HEK293T (cell line): ENCODE measurements around the gene SUPT16H.
A peak's percentile ranks its signal among the peaks of the same experiment; 100 is the strongest.

ENCODE experiments used
- CTCF ChIA-PET: fragments of 350-600 bp; formaldehyde crosslinking; extraction: SDS; loops from one replicate; lab custom pipeline; 2021; ENCODE audit warnings: antibody characterized with exemption, inconsistent platforms; lab: Yijun Ruan, JAX
- POLR2A ChIA-PET: fragments of 350-600 bp; formaldehyde crosslinking; extraction: SDS; loops from one replicate; lab custom pipeline; 2020; ENCODE audit warnings: antibody characterized with exemption, inconsistent platforms; lab: Yijun Ruan, JAX
- DNase-seq: peaks from one replicate; pipeline ENCODE4 v3.0.0; 2012; ENCODE audit warnings: mixed read lengths; ENCODE audit errors: extremely low spot score
- ARNT ChIP-seq: fragments of 450-650 bp; IDR thresholded peaks from 2 replicates; pipeline ENCODE4 v1.6.1; 2017; ENCODE audit warnings: mild to moderate bottlenecking
- BHLHE40 ChIP-seq: fragments of 450-650 bp; IDR thresholded peaks from 2 replicates; pipeline ENCODE4 v1.6.1; 2016; ENCODE audit warnings: mild to moderate bottlenecking, moderate library complexity, borderline replicate concordance
- CTBP1 ChIP-seq: fragments of 450-650 bp; IDR thresholded peaks from 2 replicates; pipeline ENCODE4 v1.6.1; 2016; ENCODE audit warnings: borderline replicate concordance
- ELF4 ChIP-seq: fragments of 450-650 bp; IDR thresholded peaks from 2 replicates; pipeline ENCODE4 v1.6.1; 2017; ENCODE audit warnings: antibody characterized with exemption
- FOXA1 ChIP-seq: fragments of 450-650 bp; IDR thresholded peaks from 2 replicates; pipeline ENCODE4 v1.6.1; 2016; ENCODE audit warnings: mild to moderate bottlenecking
- FOXK2 ChIP-seq: fragments of 450-650 bp; IDR thresholded peaks from 2 replicates; pipeline ENCODE4 v1.6.1; 2016; ENCODE audit warnings: mild to moderate bottlenecking
- FOXM1 ChIP-seq: fragments of 450-650 bp; IDR thresholded peaks from 2 replicates; pipeline ENCODE4 v1.6.1; 2017; ENCODE audit warnings: mild to moderate bottlenecking, borderline replicate concordance
- HDGF ChIP-seq: fragments of 450-650 bp; IDR thresholded peaks from 2 replicates; pipeline ENCODE4 v1.6.1; 2017; ENCODE audit warnings: antibody characterized with exemption, borderline replicate concordance
- L3MBTL2 ChIP-seq: fragments of 450-650 bp; conservative IDR thresholded peaks from 2 replicates; pipeline ENCODE4 v1.6.1; 2016; ENCODE audit warnings: mild to moderate bottlenecking
- LEF1 ChIP-seq: fragments of 450-650 bp; IDR thresholded peaks from 2 replicates; pipeline ENCODE4 v1.6.1; 2017; ENCODE audit warnings: mild to moderate bottlenecking, borderline replicate concordance
- NFRKB ChIP-seq: fragments of 450-650 bp; IDR thresholded peaks from 2 replicates; pipeline ENCODE4 v1.6.1; 2016; ENCODE audit warnings: mild to moderate bottlenecking, moderate library complexity
- SP1 ChIP-seq: fragments of 450-650 bp; IDR thresholded peaks from 2 replicates; pipeline ENCODE4 v1.6.1; 2017
- SUZ12 ChIP-seq: fragments of 450-650 bp; IDR thresholded peaks from 2 replicates; pipeline ENCODE4 v1.6.1; 2016; ENCODE audit warnings: mild to moderate bottlenecking
- TARDBP ChIP-seq: fragments of 450-650 bp; IDR thresholded peaks from 2 replicates; pipeline ENCODE4 v1.6.1; 2016
- ZNF384 ChIP-seq: fragments of 450-650 bp; IDR thresholded peaks from 2 replicates; pipeline ENCODE4 v1.6.1; 2016
- TF ChIP-seq, protein P1 (sequence below): fragments of 450-650 bp; IDR thresholded peaks from 2 replicates; pipeline ENCODE4 v1.6.1; 2016

The SUPT16H gene

DNA sequence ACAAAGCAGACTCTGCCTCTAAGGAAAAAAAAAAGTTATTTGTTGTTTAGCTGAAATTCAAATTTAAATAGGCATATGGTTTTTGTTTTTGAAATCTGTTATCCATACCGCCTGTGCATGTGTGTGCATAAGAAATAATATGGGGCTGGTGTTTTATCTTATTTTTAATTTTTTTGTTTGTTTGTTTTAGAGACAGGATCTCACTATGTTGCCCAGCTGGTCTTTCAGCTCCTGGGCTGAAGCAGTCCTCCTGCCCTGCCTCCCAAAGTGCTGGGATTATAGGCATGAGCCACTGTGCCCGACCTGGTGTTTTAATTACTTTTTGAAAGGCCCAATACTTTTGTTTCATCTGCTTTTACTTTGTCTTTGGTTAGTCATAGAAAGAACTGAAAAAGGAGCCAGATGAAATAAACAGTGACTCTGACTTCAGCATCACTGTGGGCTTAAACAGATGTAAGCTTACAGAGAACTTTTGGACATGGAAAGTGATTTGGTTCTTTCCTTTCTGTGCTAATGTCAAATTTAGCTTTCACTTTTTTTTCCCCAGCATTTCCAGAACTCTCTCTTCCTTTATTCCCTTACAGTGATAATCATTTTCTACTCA is 37.2 kb downstream of the SUPT16H start:
- TF ChIP-seq TARDBP (no peak), FOXK2 (no peak), ELF4 (no peak), FOXA1 (no peak), HDGF (no peak), CTBP1 (no peak), BHLHE40 (no peak), NFRKB (no peak), ZNF384 (no peak), FOXM1 (no peak), SUZ12 (no peak), L3MBTL2 (no peak), LEF1 (no peak), ARNT (no peak)
- TF ChIP-seq, protein P1, sequence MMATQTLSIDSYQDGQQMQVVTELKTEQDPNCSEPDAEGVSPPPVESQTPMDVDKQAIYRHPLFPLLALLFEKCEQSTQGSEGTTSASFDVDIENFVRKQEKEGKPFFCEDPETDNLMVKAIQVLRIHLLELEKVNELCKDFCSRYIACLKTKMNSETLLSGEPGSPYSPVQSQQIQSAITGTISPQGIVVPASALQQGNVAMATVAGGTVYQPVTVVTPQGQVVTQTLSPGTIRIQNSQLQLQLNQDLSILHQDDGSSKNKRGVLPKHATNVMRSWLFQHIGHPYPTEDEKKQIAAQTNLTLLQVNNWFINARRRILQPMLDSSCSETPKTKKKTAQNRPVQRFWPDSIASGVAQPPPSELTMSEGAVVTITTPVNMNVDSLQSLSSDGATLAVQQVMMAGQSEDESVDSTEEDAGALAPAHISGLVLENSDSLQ = no peak
- no peak for DNase-seq
- ChIA-PET POLR2A (no interaction called here), CTCF (no interaction called here)

DNA sequence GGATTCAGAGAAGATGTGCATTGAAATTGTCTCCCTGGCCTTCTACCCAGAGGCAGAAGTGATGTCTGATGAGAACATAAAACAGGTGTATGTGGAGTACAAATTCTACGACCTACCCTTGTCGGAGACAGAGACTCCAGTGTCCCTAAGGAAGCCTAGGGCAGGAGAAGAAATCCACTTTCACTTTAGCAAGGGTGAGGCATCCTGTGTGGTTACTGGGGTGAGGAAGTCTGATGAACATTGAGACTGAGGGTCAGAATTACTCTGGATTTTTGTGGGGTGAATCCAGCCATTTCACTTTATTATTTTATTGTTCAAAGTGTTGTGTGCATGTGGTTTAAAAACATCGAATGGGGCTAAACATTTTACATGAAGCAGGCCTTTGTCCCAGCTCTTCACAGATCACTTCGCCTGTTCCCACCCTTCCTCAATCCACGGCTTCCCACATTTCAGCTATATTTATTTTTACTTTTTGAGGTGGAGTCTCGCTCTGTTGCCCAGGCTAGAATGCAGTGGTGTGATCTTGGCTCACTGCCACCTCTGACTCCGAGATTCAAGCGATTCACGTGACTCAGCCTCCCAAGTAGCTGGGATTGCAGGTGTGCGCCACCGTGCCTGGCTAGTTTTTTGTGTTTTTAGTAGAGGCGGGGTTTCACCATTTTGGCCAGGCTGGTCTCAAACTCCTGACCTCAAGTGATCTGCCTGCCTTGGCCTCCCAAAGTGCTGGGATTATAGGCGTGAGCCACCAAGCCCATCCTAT is 40.6 kb downstream of the SUPT16H start:
- ChIA-PET POLR2A (no interaction called here), CTCF (no interaction called here)
- DNase-seq = no peak
- TF ChIP-seq TARDBP (no peak), ARNT (no peak), HDGF (no peak), ELF4 (no peak), SP1 (no peak), FOXM1 (no peak), SUZ12 (no peak), FOXA1 (no peak), LEF1 (no peak), ZNF384 (no peak), NFRKB (no peak), FOXK2 (no peak), CTBP1 (no peak), BHLHE40 (no peak), L3MBTL2 (no peak)
- TF ChIP-seq, protein P1 = no peak

DNA sequence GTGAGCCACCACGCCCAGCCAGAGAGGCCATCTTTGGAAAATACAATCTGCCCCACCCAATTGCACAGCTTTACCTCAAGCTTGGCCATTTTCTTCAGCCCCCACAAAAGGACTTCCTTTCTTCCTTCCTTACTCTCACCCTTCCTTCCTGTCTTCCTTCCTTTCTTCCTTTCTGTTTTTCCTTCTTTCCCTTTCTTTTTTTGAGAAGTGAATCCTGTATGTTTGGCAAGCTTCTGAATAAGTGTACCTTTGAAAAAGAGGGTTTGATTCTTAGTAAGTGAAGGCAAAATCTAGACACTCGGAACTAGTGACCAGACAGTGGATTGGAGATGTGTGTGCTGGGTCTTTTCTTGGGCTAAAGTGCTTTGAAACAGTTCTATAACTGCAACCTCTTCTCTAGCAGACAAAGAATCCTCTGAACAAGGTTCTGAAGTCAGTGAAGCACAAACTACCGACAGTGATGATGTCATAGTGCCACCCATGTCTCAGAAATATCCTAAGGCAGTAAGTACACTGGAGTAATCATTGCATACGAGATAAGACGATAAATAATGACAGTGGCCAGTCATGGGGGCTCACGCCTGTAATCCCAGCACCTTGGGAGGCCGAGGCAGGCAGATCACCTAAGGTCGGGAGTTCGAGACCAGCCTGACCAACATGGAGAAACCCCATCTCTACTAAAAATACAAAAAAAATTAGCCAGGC is 49.5 kb downstream of the SUPT16H start:
- DNase-seq = no peak
- ChIA-PET POLR2A (interaction anchor here (1.7 kb wide), 1 partner anchor 25 kb away, joined by 5 read pairs; no protein-coding TSS in a partner anchor), CTCF (interaction anchor here (0.7 kb wide), 1 partner anchor 1489 kb away, joined by 3 read pairs; no protein-coding TSS in a partner anchor)
- TF ChIP-seq, protein P1 = peak; percentile 11; the same call in 1 of the 2 replicates
- TF ChIP-seq FOXA1 (no peak), BHLHE40 (no peak), FOXM1 (no peak), HDGF (no peak)

DNA sequence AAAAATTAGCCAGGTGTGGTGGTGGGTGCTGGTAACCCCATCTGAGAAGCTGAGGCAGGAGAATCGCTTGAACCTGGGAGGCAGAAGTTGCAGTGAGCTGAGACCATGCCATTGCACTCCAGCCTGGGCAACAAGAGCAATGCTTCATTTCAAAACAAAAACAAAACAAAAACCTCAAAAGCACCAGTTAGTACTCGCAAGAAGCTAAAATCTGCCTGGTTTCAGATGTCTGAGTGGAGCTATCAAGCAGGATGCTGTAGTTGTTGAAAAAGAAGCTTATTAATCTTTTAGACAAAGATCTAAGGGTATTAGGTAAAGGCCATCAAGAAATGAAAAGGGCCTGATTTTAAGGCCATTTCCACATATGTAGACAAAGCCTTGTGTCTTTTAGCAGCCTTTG is 50.9 kb downstream of the SUPT16H start:
- ChIA-PET POLR2A (interaction anchor here (0.6 to 1.7 kb wide), 4 partner anchors 15 to 73 kb away, joined by 3 to 5 read pairs (median 4); no protein-coding TSS in a partner anchor), CTCF (no interaction called here)
- TF ChIP-seq FOXM1 (no peak), FOXA1 (no peak), ELF4 (no peak), SUZ12 (no peak), HDGF (no peak), LEF1 (no peak), L3MBTL2 (no peak), ARNT (no peak), BHLHE40 (no peak), NFRKB (no peak), ZNF384 (no peak), CTBP1 (no peak), SP1 (no peak), FOXK2 (no peak), TARDBP (no peak)
- TF ChIP-seq, protein P1 = no peak

More for the DNA sequence above, 50.9 kb downstream of the SUPT16H start:
- no peak for DNase-seq
